Measurements from ENCODE around the gene PMAIP1. TPM values are rescaled to one million over a fixed set of nuclear protein-coding genes. Genes with fewer than 3 reads are reported as not detected.
A peak's percentile ranks its signal among the peaks of the same experiment; 100 is the strongest.

Gene PMAIP1
- polyA plus RNA-seq, 3 donors = 40.8 to 56.6 (median 55.7) TPM

DNA sequence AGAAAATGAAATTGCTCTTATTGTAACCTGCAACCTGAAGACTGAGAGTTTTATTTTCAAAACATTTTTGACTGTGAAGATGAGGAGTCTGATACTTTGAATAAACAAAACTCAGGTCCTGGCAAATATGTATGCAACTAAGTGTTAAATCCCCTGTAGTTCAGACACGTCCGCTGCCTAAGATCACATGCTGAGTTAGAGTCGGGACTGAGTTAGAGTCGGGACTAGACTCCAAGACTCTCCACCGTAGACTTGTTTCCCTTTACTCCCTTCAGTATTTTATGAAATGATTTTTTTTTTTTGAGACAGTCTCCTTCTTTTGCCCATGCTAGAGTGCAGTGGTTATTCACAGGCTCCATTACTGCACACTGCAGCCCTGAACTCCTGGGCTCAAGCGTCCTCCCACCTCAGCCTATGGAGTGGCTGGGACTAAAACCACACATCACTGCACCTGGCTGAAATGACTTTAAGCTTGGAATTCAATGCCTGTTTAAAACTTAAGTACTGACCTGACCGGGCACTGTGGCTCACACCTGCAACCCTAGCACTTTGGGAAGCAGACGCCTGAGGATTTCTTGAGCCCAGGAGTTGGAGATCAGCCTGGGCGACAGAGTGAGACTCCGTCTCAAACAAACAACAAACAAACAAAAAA is 28.0 kb upstream of the PMAIP1 start:
- Histone ChIP-seq H3K9ac (ENCODE audit: insufficient read depth, low read length, poor library complexity, severe bottlenecking) (no peak overlapping the region), H4K20me1 (ENCODE audit: insufficient read depth, low read length) (no peaks in the 10 kb centered on the region), H3K4me3 (replicated peaks in 1 of 3; ENCODE audit: low read depth in 2 of 3, low read length in 3 of 3) (no peak overlapping the region), H3K36me3 (replicated peaks in 1 of 2; ENCODE audit: control insufficient read depth in 1 of 2, insufficient read depth in 2 of 2, low read length in 2 of 2) (no peaks in the 10 kb centered on the region), H3K4me1 (ENCODE audit: control insufficient read depth in 1 of 2, insufficient read depth in 2 of 2, low read length in 2 of 2) (peaks cover 12 to 24% of the 10 kb centered on the region in 2 donors), H3K79me2 (ENCODE audit: insufficient read depth, low read length) (no peaks in the 10 kb centered on the region), H3K27me3 (ENCODE audit: control insufficient read depth in 2 of 2, insufficient read depth in 2 of 2, low read length in 2 of 2) (no peaks in the 10 kb centered on the region), H3K9me3 (replicated peaks in 1 of 2; ENCODE audit: control insufficient read depth in 1 of 2, insufficient read depth in 1 of 2, low read length in 2 of 2) (no peaks in the 10 kb centered on the region), H3K4me2 (replicated peaks; ENCODE audit: extremely low read depth, low read length, poor library complexity, severe bottlenecking) (no peak overlapping the region), H2AFZ (ENCODE audit: insufficient read depth, low read depth, low read length, poor library complexity, severe bottlenecking) (no peak overlapping the region), H3K27ac (ENCODE audit: low read depth in 1 of 2, low read length in 2 of 2) (no peak overlapping the region)
- TF ChIP-seq, protein P1, sequence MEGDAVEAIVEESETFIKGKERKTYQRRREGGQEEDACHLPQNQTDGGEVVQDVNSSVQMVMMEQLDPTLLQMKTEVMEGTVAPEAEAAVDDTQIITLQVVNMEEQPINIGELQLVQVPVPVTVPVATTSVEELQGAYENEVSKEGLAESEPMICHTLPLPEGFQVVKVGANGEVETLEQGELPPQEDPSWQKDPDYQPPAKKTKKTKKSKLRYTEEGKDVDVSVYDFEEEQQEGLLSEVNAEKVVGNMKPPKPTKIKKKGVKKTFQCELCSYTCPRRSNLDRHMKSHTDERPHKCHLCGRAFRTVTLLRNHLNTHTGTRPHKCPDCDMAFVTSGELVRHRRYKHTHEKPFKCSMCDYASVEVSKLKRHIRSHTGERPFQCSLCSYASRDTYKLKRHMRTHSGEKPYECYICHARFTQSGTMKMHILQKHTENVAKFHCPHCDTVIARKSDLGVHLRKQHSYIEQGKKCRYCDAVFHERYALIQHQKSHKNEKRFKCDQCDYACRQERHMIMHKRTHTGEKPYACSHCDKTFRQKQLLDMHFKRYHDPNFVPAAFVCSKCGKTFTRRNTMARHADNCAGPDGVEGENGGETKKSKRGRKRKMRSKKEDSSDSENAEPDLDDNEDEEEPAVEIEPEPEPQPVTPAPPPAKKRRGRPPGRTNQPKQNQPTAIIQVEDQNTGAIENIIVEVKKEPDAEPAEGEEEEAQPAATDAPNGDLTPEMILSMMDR (IDR thresholded peaks at IDR 0.05) = no peak
- Mint-ChIP-seq H3K27me3 (ENCODE audit: low read depth in 3 of 3) (no peaks in the 10 kb centered on the region), H3K9me3 (peaks cover 0 to 5% (median 3%) of the 10 kb centered on the region in 7 donors), H3K36me3 (no peaks in the 10 kb centered on the region), H3K4me1 (peaks cover 36% of the 10 kb centered on the region), H3K4me3 (no peak overlapping the region), H3K27ac (peak overlapping the region in 1 of 7 donors; percentile 64)
- no peak for DNase-seq
- intact Hi-C loops (cut with micrococcal nuclease) = no loop called here
- WGBS (ENCODE audit: insufficient coverage) = 90% methylated on average over 2 of the region's 10 CpGs

DNA sequence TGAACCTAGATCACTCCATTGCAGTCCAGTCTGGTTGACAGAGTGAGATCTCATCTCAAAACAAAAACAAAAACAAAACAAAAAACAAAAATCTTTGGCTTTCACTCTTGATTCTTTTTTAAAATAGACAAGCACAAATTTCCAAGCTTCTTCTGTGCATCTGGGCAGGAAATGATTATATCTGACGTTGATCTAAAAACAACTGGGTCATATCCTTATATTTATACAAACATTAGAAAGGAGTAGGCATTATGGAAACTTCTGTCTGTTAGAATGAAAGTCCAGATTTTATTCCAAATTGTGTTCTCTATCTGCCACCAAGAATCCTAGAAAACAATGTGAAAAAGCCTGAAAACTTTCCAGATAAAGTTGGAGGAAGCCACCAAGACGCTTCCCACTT is 26.2 kb upstream of the PMAIP1 start:
- Histone ChIP-seq H3K27me3 (ENCODE audit: control insufficient read depth in 2 of 2, insufficient read depth in 2 of 2, low read length in 2 of 2) (no peaks in the 10 kb centered on the region), H3K9me3 (replicated peaks in 1 of 2; ENCODE audit: control insufficient read depth in 1 of 2, insufficient read depth in 1 of 2, low read length in 2 of 2) (no peaks in the 10 kb centered on the region), H3K79me2 (ENCODE audit: insufficient read depth, low read length) (no peaks in the 10 kb centered on the region), H3K4me1 (ENCODE audit: control insufficient read depth in 1 of 2, insufficient read depth in 2 of 2, low read length in 2 of 2) (peaks cover 27 to 42% of the 10 kb centered on the region in 2 donors), H2AFZ (ENCODE audit: insufficient read depth, low read depth, low read length, poor library complexity, severe bottlenecking) (no peak overlapping the region), H3K9ac (ENCODE audit: insufficient read depth, low read length, poor library complexity, severe bottlenecking) (no peak overlapping the region), H3K4me3 (replicated peaks in 1 of 3; ENCODE audit: low read depth in 2 of 3, low read length in 3 of 3) (no peak overlapping the region), H3K36me3 (replicated peaks in 1 of 2; ENCODE audit: control insufficient read depth in 1 of 2, insufficient read depth in 2 of 2, low read length in 2 of 2) (no peaks in the 10 kb centered on the region), H3K4me2 (replicated peaks; ENCODE audit: extremely low read depth, low read length, poor library complexity, severe bottlenecking) (no peak overlapping the region), H4K20me1 (ENCODE audit: insufficient read depth, low read length) (no peaks in the 10 kb centered on the region), H3K27ac (ENCODE audit: low read depth in 1 of 2, low read length in 2 of 2) (no peak overlapping the region)
- intact Hi-C loops (cut with micrococcal nuclease) = no loop called here
- peaks cover 0 to 5% (median 3%) of the 10 kb centered on the region in 7 donors for H3K9me3 Mint-ChIP-seq
- H3K27ac Mint-ChIP-seq = no peak overlapping the region
- H3K4me1 Mint-ChIP-seq = peaks cover 51% of the 10 kb centered on the region
- no CpG with 5 or more reads among the region's 2 CpGs for WGBS (ENCODE audit: insufficient coverage)
- DNase-seq = no peak
- H3K27me3 Mint-ChIP-seq (ENCODE audit: low read depth in 3 of 3) = no peaks in the 10 kb centered on the region
- H3K4me3 Mint-ChIP-seq = no peak overlapping the region
- TF ChIP-seq, protein P1 (IDR thresholded peaks at IDR 0.05) = no peak
- H3K36me3 Mint-ChIP-seq = no peaks in the 10 kb centered on the region

Data from CD14-positive monocyte (primary cell).